ENCODE measurements around the gene EFHD1.

Gene EFHD1

GRCh38 chr2:232633413-232634205 lies at the start of gene EFHD1:
EFHD1 (plus strand) TSS chr2:232633604; CDS start chr2:232633705, 101 bp downstream.
- DNase-seq = peak; percentile 51 to 62

GRCh38 chr2:232584238-232584637 lies 49.2 kb upstream of the EFHD1 start:
- DNase-seq = no peak

- DNase-seq = no peak
Observed at GRCh38 chr2:232586943-232587505, 46.4 kb upstream of the EFHD1 start.

- no peak for DNase-seq
Observed at GRCh38 chr2:232587512-232587911, 45.9 kb upstream of the EFHD1 start.

- DNase-seq = no peak
Observed at GRCh38 chr2:232588031-232588430, 45.4 kb upstream of the EFHD1 start.

GRCh38 chr2:232588680-232589585 lies 44.5 kb upstream of the EFHD1 start:
- no peak for DNase-seq

- no peak for DNase-seq
Observed at GRCh38 chr2:232592772-232593395, 40.5 kb upstream of the EFHD1 start.

- no peak for DNase-seq
Observed at GRCh38 chr2:232593982-232594381, 39.4 kb upstream of the EFHD1 start.

- no peak for DNase-seq
Observed at GRCh38 chr2:232597362-232598079, 35.9 kb upstream of the EFHD1 start.

GRCh38 chr2:232598293-232598692 lies 35.1 kb upstream of the EFHD1 start:
- DNase-seq = no peak

- DNase-seq = no peak
Observed at GRCh38 chr2:232600053-232600773, 33.2 kb upstream of the EFHD1 start.

GRCh38 chr2:232603283-232603682 lies 30.1 kb upstream of the EFHD1 start:
- no peak for DNase-seq

GRCh38 chr2:232604535-232604934 lies 28.9 kb upstream of the EFHD1 start:
- no peak for DNase-seq

GRCh38 chr2:232607011-232607410 lies 26.4 kb upstream of the EFHD1 start:
- no peak for DNase-seq

- no peak for DNase-seq
Observed at GRCh38 chr2:232609607-232610006, 23.8 kb upstream of the EFHD1 start.

GRCh38 chr2:232610081-232610480 lies 23.3 kb upstream of the EFHD1 start:
- no peak for DNase-seq

GRCh38 chr2:232611061-232611460 lies 22.3 kb upstream of the EFHD1 start:
- no peak for DNase-seq

GRCh38 chr2:232611559-232612218 lies 21.7 kb upstream of the EFHD1 start:
- peak; percentile 41 to 65 for DNase-seq

- no peak for DNase-seq
Observed at GRCh38 chr2:232613538-232614134, 19.8 kb upstream of the EFHD1 start.

GRCh38 chr2:232615339-232615738 lies 18.1 kb upstream of the EFHD1 start:
- no peak for DNase-seq

- no peak for DNase-seq
Observed at GRCh38 chr2:232621186-232621585, 12.2 kb upstream of the EFHD1 start.
